Chondrocyte (in vitro differentiated cells): ENCODE results near the gene ZFAND3. TPM values are rescaled to one million over a fixed set of nuclear protein-coding genes. Genes with fewer than 3 reads are reported as not detected.

Experiments used
- DNase-seq: peaks from one replicate; pipeline ENCODE4 v3.0.0; 2021; ENCODE audit warnings: mixed read lengths, low spot score
- H3K27ac Mint-ChIP-seq: one replicate; pipeline ENCODE4 v1.8.0; 2021; ENCODE audit warnings: mild to moderate bottlenecking, moderate library complexity, mixed read lengths; ENCODE audit not compliant: unreplicated experiment
- H3K27me3 Mint-ChIP-seq: 2 replicates; pipeline ENCODE4 v1.8.0; 2021; ENCODE audit warnings: low read depth, mixed read lengths
- H3K36me3 Mint-ChIP-seq: 2 replicates; pipeline ENCODE4 v1.8.0; 2021; ENCODE audit warnings: low read depth, mixed read lengths
- H3K4me1 Mint-ChIP-seq: 2 replicates; pipeline ENCODE4 v1.8.0; 2021; ENCODE audit warnings: low read depth, mild to moderate bottlenecking, mixed read lengths
- H3K4me3 Mint-ChIP-seq: one replicate; pipeline ENCODE4 v1.8.0; 2021; ENCODE audit warnings: mild to moderate bottlenecking, moderate library complexity, mixed read lengths; ENCODE audit not compliant: unreplicated experiment
- H3K9me3 Mint-ChIP-seq: 2 replicates; pipeline ENCODE4 v1.8.0; 2021; ENCODE audit warnings: low read depth, mixed read lengths
- total RNA-seq: library from RNA; stranded (reverse); gene quantifications from 3 replicates; pipeline ENCODE4 v1.2.1, GENCODE V29; 2021
- TF ChIP-seq, protein P1 (sequence below): fragments of 200-600 bp; sonication (generic); IDR thresholded peaks from 2 replicates; pipeline ENCODE4 v1.5.0; 2021; ENCODE audit warnings: antibody characterized with exemption, mild to moderate bottlenecking, moderate library complexity

The ZFAND3 gene
- total RNA-seq, 1 donor from 2014 or later = 98.5 TPM

DNA sequence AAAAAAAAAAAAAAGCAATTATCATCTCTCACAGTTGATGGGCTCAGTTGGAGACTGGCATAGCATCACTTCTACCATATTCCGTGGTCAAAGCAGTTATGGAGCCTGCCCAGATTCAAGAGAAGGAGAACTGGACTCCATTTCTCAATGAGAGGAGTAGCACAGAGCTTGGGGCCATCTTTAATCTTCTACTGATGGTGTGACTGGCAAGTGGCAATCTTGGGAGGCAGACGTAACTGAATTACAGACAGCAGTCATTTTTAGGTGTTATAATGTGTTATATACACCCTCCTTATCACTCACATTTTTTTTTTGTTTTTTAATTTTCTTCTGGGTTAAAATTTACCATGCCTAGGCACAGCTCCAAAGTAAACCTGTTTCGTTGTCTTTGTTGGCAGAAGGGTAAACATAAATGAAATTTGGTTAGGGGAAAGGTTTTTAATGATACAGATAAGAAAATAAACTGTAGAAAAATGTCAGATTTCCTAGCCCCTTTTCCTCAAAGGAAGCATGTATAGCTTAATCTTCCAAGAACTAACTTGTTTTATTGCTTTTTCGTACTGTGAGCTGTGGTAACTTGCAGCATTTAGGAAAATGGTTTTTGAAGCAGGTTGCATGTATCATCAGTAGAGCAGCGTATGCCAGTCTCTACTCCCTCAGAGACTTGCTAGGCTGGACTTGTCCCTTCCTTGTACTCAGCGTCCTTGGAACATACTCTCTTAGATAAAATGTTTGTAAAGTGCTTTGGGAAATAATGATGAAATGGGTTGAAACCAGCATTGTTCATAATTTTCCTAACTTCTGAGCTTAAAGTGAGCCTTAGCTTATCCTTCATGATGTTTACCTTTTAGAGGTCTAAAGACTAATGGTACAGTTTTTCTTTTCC lies 25.7 kb downstream of the ZFAND3 start:
- Mint-ChIP-seq H3K4me1 (peaks cover 67% of the 10 kb centered on the region), H3K4me3 (no peak overlapping the region), H3K9me3 (no peaks in the 10 kb centered on the region), H3K27me3 (no peaks in the 10 kb centered on the region), H3K36me3 (no peaks in the 10 kb centered on the region), H3K27ac (peak overlapping the region; percentile 82)
- TF ChIP-seq, protein P1, sequence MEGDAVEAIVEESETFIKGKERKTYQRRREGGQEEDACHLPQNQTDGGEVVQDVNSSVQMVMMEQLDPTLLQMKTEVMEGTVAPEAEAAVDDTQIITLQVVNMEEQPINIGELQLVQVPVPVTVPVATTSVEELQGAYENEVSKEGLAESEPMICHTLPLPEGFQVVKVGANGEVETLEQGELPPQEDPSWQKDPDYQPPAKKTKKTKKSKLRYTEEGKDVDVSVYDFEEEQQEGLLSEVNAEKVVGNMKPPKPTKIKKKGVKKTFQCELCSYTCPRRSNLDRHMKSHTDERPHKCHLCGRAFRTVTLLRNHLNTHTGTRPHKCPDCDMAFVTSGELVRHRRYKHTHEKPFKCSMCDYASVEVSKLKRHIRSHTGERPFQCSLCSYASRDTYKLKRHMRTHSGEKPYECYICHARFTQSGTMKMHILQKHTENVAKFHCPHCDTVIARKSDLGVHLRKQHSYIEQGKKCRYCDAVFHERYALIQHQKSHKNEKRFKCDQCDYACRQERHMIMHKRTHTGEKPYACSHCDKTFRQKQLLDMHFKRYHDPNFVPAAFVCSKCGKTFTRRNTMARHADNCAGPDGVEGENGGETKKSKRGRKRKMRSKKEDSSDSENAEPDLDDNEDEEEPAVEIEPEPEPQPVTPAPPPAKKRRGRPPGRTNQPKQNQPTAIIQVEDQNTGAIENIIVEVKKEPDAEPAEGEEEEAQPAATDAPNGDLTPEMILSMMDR = no peak
- DNase-seq = no peak

DNA sequence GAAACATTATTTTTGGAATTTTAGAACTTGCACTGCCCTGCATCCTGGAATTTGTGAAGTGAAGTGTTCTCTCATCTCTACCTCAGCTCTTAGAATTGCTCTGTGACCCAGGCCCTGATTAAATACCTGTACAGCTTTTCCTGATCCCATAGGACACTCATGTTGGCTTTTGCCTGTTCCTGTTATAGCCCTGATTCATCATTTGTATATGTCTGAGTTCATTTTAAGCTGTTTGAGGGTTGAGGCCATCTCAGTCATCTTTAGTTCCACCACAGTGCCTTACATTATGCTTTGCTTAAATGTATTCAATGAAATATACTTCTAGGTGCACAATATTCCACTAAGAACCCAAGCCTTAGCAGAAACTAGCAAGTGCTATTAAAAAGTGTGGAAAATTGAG lies 26.4 kb downstream of the ZFAND3 start:
- TF ChIP-seq, protein P1 = no peak
- Mint-ChIP-seq H3K27ac (peak overlapping the region; percentile 82), H3K27me3 (no peaks in the 10 kb centered on the region), H3K36me3 (no peaks in the 10 kb centered on the region), H3K4me1 (peaks cover 61% of the 10 kb centered on the region), H3K4me3 (no peak overlapping the region), H3K9me3 (no peaks in the 10 kb centered on the region)
- no peak for DNase-seq

GRCh38 chr6:37847704-37848103 lies 28.2 kb downstream of the ZFAND3 start:
- no peaks in the 10 kb centered on the region for H3K27me3 Mint-ChIP-seq
- TF ChIP-seq, protein P1 = no peak
- H3K4me3 Mint-ChIP-seq = no peak overlapping the region
- no peaks in the 10 kb centered on the region for H3K36me3 Mint-ChIP-seq
- no peak overlapping the region for H3K27ac Mint-ChIP-seq
- peaks cover 61% of the 10 kb centered on the region for H3K4me1 Mint-ChIP-seq
- no peak for DNase-seq
- no peaks in the 10 kb centered on the region for H3K9me3 Mint-ChIP-seq

DNA sequence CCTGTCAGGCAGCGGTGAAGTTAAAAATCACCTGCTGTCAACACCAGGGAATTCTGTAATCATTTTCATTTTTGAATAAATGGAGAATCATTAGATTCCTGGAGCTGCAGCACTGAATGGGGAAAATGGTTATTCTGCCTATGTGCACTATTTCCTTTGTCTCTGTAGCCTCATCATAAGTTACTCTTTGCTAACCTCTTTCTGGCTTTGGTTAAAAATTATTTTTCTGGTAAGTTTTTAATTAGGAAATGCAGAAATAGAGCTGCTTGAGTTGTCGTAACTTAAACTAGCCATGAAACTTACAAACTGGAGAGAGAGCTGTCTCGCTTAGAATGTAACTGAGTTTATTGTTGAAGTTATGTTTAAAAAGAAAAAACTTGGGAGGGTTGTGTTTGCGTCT lies 28.8 kb downstream of the ZFAND3 start:
- Mint-ChIP-seq H3K4me1 (peaks cover 66% of the 10 kb centered on the region), H3K9me3 (no peaks in the 10 kb centered on the region), H3K27ac (no peak overlapping the region), H3K36me3 (no peaks in the 10 kb centered on the region), H3K4me3 (no peak overlapping the region), H3K27me3 (no peaks in the 10 kb centered on the region)
- no peak for DNase-seq
- TF ChIP-seq, protein P1 = no peak

DNA sequence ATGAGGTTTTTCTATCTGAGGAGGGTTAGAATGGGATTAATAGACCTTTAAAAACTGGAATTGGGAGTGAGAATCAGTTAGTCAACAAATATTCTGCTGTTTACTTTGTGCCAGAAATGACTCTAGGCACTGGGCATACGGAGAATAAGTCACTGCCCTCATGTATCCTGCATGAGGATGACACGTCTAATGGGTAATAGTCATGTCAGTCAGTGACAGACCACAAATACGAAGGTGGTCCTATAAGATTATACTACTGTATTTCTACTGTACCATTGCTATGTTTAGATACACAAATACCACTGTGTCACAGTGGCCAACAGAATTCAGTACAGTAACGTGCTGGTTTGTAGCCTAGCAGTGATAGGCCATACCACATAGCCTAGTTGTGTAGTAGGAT lies 30.7 kb downstream of the ZFAND3 start:
- TF ChIP-seq, protein P1 = no peak
- no peak overlapping the region for H3K27ac Mint-ChIP-seq
- H3K4me1 Mint-ChIP-seq = peaks cover 53% of the 10 kb centered on the region
- DNase-seq = no peak
- H3K27me3 Mint-ChIP-seq = no peaks in the 10 kb centered on the region
- H3K4me3 Mint-ChIP-seq = no peak overlapping the region
- no peaks in the 10 kb centered on the region for H3K36me3 Mint-ChIP-seq
- H3K9me3 Mint-ChIP-seq = no peaks in the 10 kb centered on the region
